Right lobe of liver (tissue), 6 donors: ENCODE data around the gene FOXD1. TPM values are rescaled to one million over a fixed set of nuclear protein-coding genes. Genes with fewer than 3 reads are reported as not detected.

Experiments
- ATAC-seq, 4 donors: fragments of 200-7000 bp; cut with Tn5 transposase; one replicate each; pipeline ENCODE4 v1.9.1; 2020; ENCODE audit warnings: mild to moderate bottlenecking in 4 of 4, moderate library complexity in 4 of 4
- DNase-seq, 3 donors: peaks; one replicate each; pipeline ENCODE4 v3.0.0-alpha.2; 2020
- H3K27ac ChIP-seq, 3 donors: fragments of 200-600 bp; one replicate each; pipeline ENCODE4 v1.8.0; 2022
- H3K27me3 ChIP-seq, 2 donors: fragments of 200-600 bp; one replicate each; pipeline ENCODE4 v1.8.0; 2022
- H3K36me3 ChIP-seq, 4 donors: fragments of 200-600 bp; sonication (generic) in 1 of 4; one replicate each; pipeline versions ENCODE4 v1.5.1 to v1.8.0; 2017 to 2022; ENCODE audit warnings: control low read depth in 1 of 4
- H3K4me1 ChIP-seq, 4 donors: fragments of 200-600 bp; sonication (generic) in 1 of 4; one replicate each; pipeline versions ENCODE4 v1.5.1 to v1.8.0; 2017 to 2022; ENCODE audit warnings: control low read depth in 1 of 4
- H3K4me3 ChIP-seq, 3 donors: fragments of 200-600 bp; one replicate each; pipeline ENCODE4 v1.8.0; 2022
- H3K9me3 ChIP-seq, 4 donors: fragments of 200-600 bp; sonication (generic) in 1 of 4; one replicate each; pipeline versions ENCODE4 v1.5.1 to v1.8.0; 2017 to 2022; ENCODE audit warnings: control low read depth in 1 of 4
- CTCF ChIP-seq, 4 donors: fragments of 200-600 bp in 3 of 4; fragments of 450-650 bp in 1 of 4; IDR thresholded peaks; one replicate each; pipeline versions ENCODE4 v1.5.1 to v1.8.0; 2016 to 2022; ENCODE audit warnings: antibody characterized with exemption in 4 of 4, mild to moderate bottlenecking in 2 of 4
- POLR2A ChIP-seq: fragments of 450-650 bp; IDR thresholded peaks from one replicate; pipeline ENCODE4 v1.6.1; 2017; ENCODE audit warnings: antibody characterized with exemption, mild to moderate bottlenecking
- WGBS: methylation state at CpG from one replicate; pipeline ENCODE4 v1.1.6; 2018; ENCODE audit warnings: low coverage, low lambda C conversion rate; ENCODE audit not compliant: insufficient coverage; ENCODE audit errors: missing lambda C conversion rate; 5-methylcytosine and 5-hydroxymethylcytosine counted together
- intact Hi-C, 2 donors: fragments of 100-400 bp; cut with DNase I; formaldehyde crosslinking; loops; one replicate each; pipeline versions ENCODE4 v1.11.2 to v1.14.1; 2022
- total RNA-seq, 6 experiments: library from RNA; depleted of rRNA in 2 of 6; stranded (reverse); fragments of >200 nt in 2 of 6; fragmentation: NEBNext Ultra II Directional in 3 of 6; extraction: Animal tissue kit (Norgen Biotek cat#: 25700) in 3 of 6; gene quantifications; one replicate each; pipeline versions ENCODE4 v1.1.0 to v1.2.4, GENCODE V29; 2016 to 2023
- donor health status: DM: no; HTN: yes; CAD: no.
- donor health status: DM: no; HTN: no; CAD: no.
- donor health status: DM: no; HTN: no; CAD: no.
- donor health status: DM: no; HTN: yes; CAD: no.
- donor health status: DM: no; HTN: yes; CAD: no.

FOXD1 gene
- total RNA-seq, 6 experiments from 2014 or later = not detected

- WGBS = 2% methylated on average over 29 of the region's 79 CpGs
- H3K9me3 ChIP-seq = no peaks in the 10 kb centered on the region
- no peak overlapping the region for H3K4me3 ChIP-seq
- TF ChIP-seq CTCF (IDR thresholded peaks at IDR 0.05) = no peak
- TF ChIP-seq POLR2A = no peak
- no peak overlapping the region for H3K27ac ChIP-seq
- intact Hi-C loops = no loop called here
- H3K36me3 ChIP-seq = no peaks in the 10 kb centered on the region
- peaks cover 0 to 9% (median 0%) of the 10 kb centered on the region in 4 donors for H3K4me1 ChIP-seq
- DNase-seq (no peak), ATAC-seq (peak in 3 of 4 donors; percentile 13 to 32 (median 29))
- peaks cover 14 to 36% of the 10 kb centered on the region in 2 donors for H3K27me3 ChIP-seq
Observed at GRCh38 chr5:73419465-73420390, 28.8 kb downstream of the FOXD1 start.

- 6% methylated on average over 6 of the region's 6 CpGs for WGBS
- Histone ChIP-seq H3K36me3 (no peaks in the 10 kb centered on the region), H3K9me3 (no peaks in the 10 kb centered on the region), H3K27ac (no peak overlapping the region), H3K4me1 (peaks cover 0 to 9% (median 0%) of the 10 kb centered on the region in 4 donors), H3K27me3 (peaks cover 14 to 36% of the 10 kb centered on the region in 2 donors), H3K4me3 (no peak overlapping the region)
- intact Hi-C loops = no loop called here
- DNase-seq = no peak
- TF ChIP-seq CTCF (IDR thresholded peaks at IDR 0.05) = no peak
- TF ChIP-seq POLR2A = no peak
- ATAC-seq = no peak
Observed at GRCh38 chr5:73419117-73419464, 29.5 kb downstream of the FOXD1 start.

- 38% methylated on average over 5 of the region's 6 CpGs for WGBS
- ATAC-seq (no peak), DNase-seq (no peak)
- H3K36me3 ChIP-seq = no peaks in the 10 kb centered on the region
- peaks cover 0 to 9% (median 0%) of the 10 kb centered on the region in 4 donors for H3K4me1 ChIP-seq
- intact Hi-C loops = no loop called here
- TF ChIP-seq POLR2A = no peak
- TF ChIP-seq CTCF (IDR thresholded peaks at IDR 0.05) = no peak
- H3K27ac ChIP-seq = no peak overlapping the region
- H3K27me3 ChIP-seq = peaks cover 14 to 36% of the 10 kb centered on the region in 2 donors
- H3K9me3 ChIP-seq = no peaks in the 10 kb centered on the region
- H3K4me3 ChIP-seq = no peak overlapping the region
Observed at GRCh38 chr5:73418244-73418691, 30.3 kb downstream of the FOXD1 start.

- intact Hi-C loops = no loop called here
- 35% methylated on average over 9 of the region's 10 CpGs for WGBS
- Histone ChIP-seq H3K4me1 (peaks cover 0 to 9% (median 0%) of the 10 kb centered on the region in 4 donors), H3K9me3 (no peaks in the 10 kb centered on the region), H3K27me3 (peaks cover 14 to 36% of the 10 kb centered on the region in 2 donors), H3K36me3 (no peaks in the 10 kb centered on the region), H3K27ac (no peak overlapping the region), H3K4me3 (no peak overlapping the region)
- ATAC-seq (no peak), DNase-seq (no peak)
- TF ChIP-seq POLR2A (no peak), CTCF (IDR thresholded peaks at IDR 0.05) (no peak)
Observed at GRCh38 chr5:73417303-73418034, 31.1 kb downstream of the FOXD1 start.
